WERI-Rb-1 (cell line): ENCODE data around the gene RSRC1.

Source experiments
- DNase-seq: peaks from one replicate; pipeline ENCODE4 v3.0.0-alpha.2; 2020
- H3K27ac ChIP-seq: fragments of 250-450 bp; sonication (Bioruptor Pico); 2 replicates; pipeline ENCODE4 v1.5.1; 2020; ENCODE audit warnings: mild to moderate bottlenecking, moderate library complexity
- H3K27me3 ChIP-seq: fragments of 250-450 bp; sonication (Bioruptor Pico); 2 replicates; pipeline ENCODE4 v1.5.1; 2021; ENCODE audit warnings: mild to moderate bottlenecking, low read depth, moderate library complexity; ENCODE audit not compliant: insufficient read depth, severe bottlenecking
- H3K36me3 ChIP-seq: fragments of 250-450 bp; sonication (Bioruptor Pico); 2 replicates; pipeline ENCODE4 v1.5.1; 2020; ENCODE audit warnings: mild to moderate bottlenecking, moderate library complexity
- H3K4me3 ChIP-seq: 2 replicates; pipeline ENCODE4 v1.5.1; 2011; ENCODE audit warnings: low read depth, mild to moderate bottlenecking, control low read depth, low read length
- H3K9me3 ChIP-seq: fragments of 250-450 bp; sonication (Bioruptor Pico); 2 replicates; pipeline ENCODE4 v1.5.1; 2021; ENCODE audit warnings: mild to moderate bottlenecking, moderate library complexity; ENCODE audit not compliant: severe bottlenecking
- CTCF ChIP-seq: IDR thresholded peaks from 2 replicates; pipeline ENCODE4 v1.5.1; 2011; ENCODE audit warnings: low read depth, mild to moderate bottlenecking, control low read depth, inconsistent platforms, low read length

RSRC1 gene

DNA sequence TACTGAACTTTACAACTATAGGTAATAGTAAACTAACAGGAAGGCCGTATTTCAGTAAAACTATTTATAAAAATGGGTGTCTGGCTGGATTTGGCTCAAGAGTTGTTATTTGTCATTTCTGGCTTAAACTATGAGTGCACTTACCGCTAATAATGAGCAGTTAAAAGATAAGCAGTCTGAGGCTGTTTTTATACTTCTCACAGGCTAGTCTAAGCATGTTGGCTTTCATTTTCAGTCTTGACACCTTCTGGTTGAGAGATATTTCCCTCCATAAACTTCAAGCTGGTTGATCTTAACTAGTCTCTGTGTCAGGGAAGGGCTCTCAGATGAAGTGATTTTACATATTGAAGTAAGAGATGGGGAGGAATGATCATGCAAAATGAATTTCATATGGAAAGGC lies 96.1 kb downstream of the RSRC1 start:
- H3K4me3 ChIP-seq: no peak overlapping the region
- H3K27ac ChIP-seq: no peak overlapping the region
- H3K27me3 ChIP-seq: no peaks in the 10 kb centered on the region
- H3K36me3 ChIP-seq: no peaks in the 10 kb centered on the region
- DNase-seq: no peak
- TF ChIP-seq CTCF: no peak
- H3K9me3 ChIP-seq: no peaks in the 10 kb centered on the region

- Histone ChIP-seq H3K27me3 (no peaks in the 10 kb centered on the region), H3K36me3 (no peaks in the 10 kb centered on the region), H3K4me3 (no peak overlapping the region), H3K27ac (no peak overlapping the region), H3K9me3 (no peaks in the 10 kb centered on the region)
- DNase-seq: no peak
- TF ChIP-seq CTCF: no peak
Measured at GRCh38 chr3:158210067-158210466, 100.2 kb downstream of the RSRC1 start.

DNA sequence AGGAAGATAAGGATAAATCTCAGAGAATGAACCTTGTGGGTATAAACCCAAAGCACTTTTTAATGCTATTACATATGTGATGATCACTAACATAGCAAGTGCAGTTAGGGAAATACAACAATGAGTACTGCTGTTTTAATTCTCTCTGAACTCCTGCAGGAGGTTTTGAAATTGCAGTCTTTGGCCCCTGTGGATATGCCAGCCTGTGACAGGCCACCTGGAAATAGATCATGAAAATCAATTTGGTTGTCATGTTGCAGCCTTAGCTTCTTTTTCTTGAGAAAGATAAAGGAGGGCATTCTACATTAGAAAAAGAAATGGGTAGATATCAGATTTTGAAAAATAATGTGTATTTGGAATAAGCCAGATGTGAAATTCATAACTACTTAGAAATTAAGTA lies 103.6 kb downstream of the RSRC1 start:
- Histone ChIP-seq H3K27me3 (no peaks in the 10 kb centered on the region), H3K9me3 (no peaks in the 10 kb centered on the region), H3K4me3 (no peak overlapping the region), H3K36me3 (no peaks in the 10 kb centered on the region), H3K27ac (no peak overlapping the region)
- TF ChIP-seq CTCF: no peak
- no peak for DNase-seq

DNA sequence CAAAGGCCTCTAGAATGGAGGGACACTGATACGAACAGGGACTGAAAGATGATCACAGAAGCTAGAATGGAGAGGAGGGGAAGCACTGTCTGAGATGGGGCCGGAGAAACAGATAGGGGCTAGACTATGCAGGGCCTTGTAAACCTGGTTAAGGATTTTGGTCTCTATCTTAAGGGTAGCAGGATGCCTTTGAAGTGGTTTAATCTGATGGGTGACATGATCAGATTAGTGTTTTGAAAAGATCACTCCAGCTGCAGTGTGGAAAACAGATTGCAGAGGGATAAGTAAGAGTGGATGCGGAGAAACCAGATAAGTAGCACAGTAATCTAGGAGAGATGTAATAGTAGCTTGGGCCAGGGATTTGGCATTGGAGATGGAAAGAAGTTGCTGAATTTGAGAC lies 108.1 kb downstream of the RSRC1 start:
- no peak overlapping the region for H3K27ac ChIP-seq
- no peaks in the 10 kb centered on the region for H3K27me3 ChIP-seq
- DNase-seq: peak; percentile 38
- H3K36me3 ChIP-seq: no peaks in the 10 kb centered on the region
- no peak for TF ChIP-seq CTCF
- no peaks in the 10 kb centered on the region for H3K9me3 ChIP-seq
- no peak overlapping the region for H3K4me3 ChIP-seq

DNA sequence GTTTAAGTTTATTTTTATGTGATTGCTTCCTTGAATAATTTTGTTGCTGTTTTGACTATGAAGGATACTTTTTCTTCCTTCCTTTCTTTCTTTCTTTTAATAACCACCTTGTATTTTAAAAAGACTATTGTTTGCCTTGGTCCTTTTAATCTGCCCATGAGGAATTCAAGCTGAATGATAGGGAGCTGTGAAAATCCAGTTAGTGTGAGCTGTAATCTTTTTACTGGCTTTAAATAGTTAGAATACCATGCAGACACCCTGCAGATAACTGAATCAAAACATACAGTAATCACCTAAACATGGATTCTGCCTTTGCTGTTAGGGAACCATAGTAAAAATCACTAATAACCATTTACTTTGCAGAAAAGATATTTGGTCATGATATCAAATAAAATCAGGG lies 110.7 kb downstream of the RSRC1 start:
- Histone ChIP-seq H3K4me3 (no peak overlapping the region), H3K27me3 (no peaks in the 10 kb centered on the region), H3K27ac (no peak overlapping the region), H3K9me3 (no peaks in the 10 kb centered on the region), H3K36me3 (no peaks in the 10 kb centered on the region)
- no peak for DNase-seq
- TF ChIP-seq CTCF: no peak

DNA sequence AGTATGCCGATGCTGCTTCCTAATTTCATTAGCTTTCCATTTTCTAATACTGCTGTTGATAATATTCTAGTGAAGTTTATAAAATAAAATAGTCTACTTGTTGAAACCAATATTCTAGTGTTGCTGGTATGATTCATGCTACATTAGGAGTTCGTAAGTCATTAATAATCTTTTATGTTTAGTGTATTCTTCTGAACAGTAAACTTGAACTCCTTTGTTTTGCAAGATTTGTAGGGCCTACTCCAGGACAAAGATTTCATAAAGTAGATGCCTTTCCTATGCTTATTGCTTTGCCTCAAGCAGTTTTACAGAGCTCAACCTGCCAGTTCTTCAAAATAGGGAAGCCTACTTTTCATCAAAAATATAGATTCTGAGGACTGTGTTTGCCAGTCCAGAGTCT lies 111.5 kb downstream of the RSRC1 start:
- no peak overlapping the region for H3K4me3 ChIP-seq
- DNase-seq: no peak
- no peak for TF ChIP-seq CTCF
- no peak overlapping the region for H3K27ac ChIP-seq
- no peaks in the 10 kb centered on the region for H3K9me3 ChIP-seq
- H3K36me3 ChIP-seq: no peaks in the 10 kb centered on the region
- H3K27me3 ChIP-seq: no peaks in the 10 kb centered on the region
